Upper lobe of left lung (tissue), 6 donors: ENCODE results near the gene PKNOX2. TPM values are rescaled to one million over a fixed set of nuclear protein-coding genes. Genes with fewer than 3 reads are reported as not detected.
A peak's percentile ranks its signal among the peaks of the same experiment; 100 is the strongest.

Source experiments
- ATAC-seq, 2 donors: fragments of 200-7000 bp; cut with Tn5 transposase; one replicate each; pipeline ENCODE4 v1.9.1; 2022; ENCODE audit warnings: mild to moderate bottlenecking in 2 of 2, moderate library complexity in 2 of 2; ENCODE audit not compliant: low FRiP score in 2 of 2
- DNase-seq, 2 donors: peaks; one replicate each; pipeline ENCODE4 v3.0.0-alpha.2; 2019 to 2020
- H3K27ac ChIP-seq, 4 donors: fragments of 200-600 bp; sonication (generic); one replicate each; pipeline ENCODE4 v1.5.1; 2016 to 2019
- H3K27me3 ChIP-seq, 4 donors: fragments of 200-600 bp; sonication (generic); one replicate each; pipeline ENCODE4 v1.5.1; 2017 to 2019
- H3K36me3 ChIP-seq, 4 donors: fragments of 200-600 bp; sonication (generic); one replicate each; pipeline ENCODE4 v1.5.1; 2016 to 2019
- H3K4me1 ChIP-seq, 4 donors: fragments of 200-600 bp; sonication (generic); one replicate each; pipeline ENCODE4 v1.5.1; 2018 to 2019
- H3K4me3 ChIP-seq, 4 donors: fragments of 200-600 bp; sonication (generic); one replicate each; pipeline ENCODE4 v1.5.1; 2017 to 2019; ENCODE audit warnings: mild to moderate bottlenecking in 2 of 4, moderate library complexity in 1 of 4
- H3K9me3 ChIP-seq, 4 donors: fragments of 200-600 bp; sonication (generic); one replicate each; pipeline ENCODE4 v1.5.1; 2018 to 2019
- CTCF ChIP-seq, 6 experiments: fragments of 450-650 bp in 4 of 6; fragments of 200-600 bp in 2 of 6; sonication (generic) in 2 of 6; IDR thresholded peaks; one replicate each; pipeline ENCODE4 v1.5.1; 2016 to 2019; ENCODE audit warnings: antibody characterized with exemption in 6 of 6
- EP300 ChIP-seq, 4 donors: sonication (generic); formaldehyde crosslinking; IDR thresholded peaks; one replicate each; pipeline ENCODE4 v1.5.1; 2017; ENCODE audit warnings: antibody characterized with exemption in 4 of 4, control low read depth in 2 of 4
- POLR2A ChIP-seq, 4 donors: fragments of 450-650 bp; IDR thresholded peaks; one replicate each; pipeline ENCODE4 v1.5.1; 2016 to 2017; ENCODE audit warnings: antibody characterized with exemption in 4 of 4, mild to moderate bottlenecking in 2 of 4
- POLR2AphosphoS5 ChIP-seq, 2 donors: sonication (generic); formaldehyde crosslinking; IDR thresholded peaks; one replicate each; pipeline ENCODE4 v1.5.1; 2017; ENCODE audit warnings: antibody characterized with exemption in 2 of 2
- WGBS, 2 donors: methylation state at CpG; one replicate each; pipeline ENCODE4 v1.1.5; 2017 to 2018; 5-methylcytosine and 5-hydroxymethylcytosine counted together
- total RNA-seq, 6 donors: library from RNA; depleted of rRNA in 4 of 6; stranded (reverse); fragments of >200 nt in 4 of 6; gene quantifications; one replicate each; pipeline versions ENCODE4 v1.1.0 to v1.2.1, GENCODE V29; 2016 to 2021
- donor health status: DM: no; HTN: no; CAD: no; lungs with moderate emphysema.
- donor health status: DM: no; HTN: yes; CAD: no; lungs with severe emphysema.

Gene PKNOX2
- total RNA-seq, 6 donors from 2014 or later, result 2.9 to 15.5 (median 8.4) TPM

GRCh38 chr11:125166764-125167291, 2.3 kb downstream of the PKNOX2 start:
- Histone ChIP-seq H3K36me3 (no peaks in the 10 kb centered on the region), H3K4me3 (peak overlapping the region in 3 of 4 donors; percentile 48 to 61 (median 61)), H3K4me1 (peaks cover 18 to 29% (median 24%) of the 10 kb centered on the region in 4 donors), H3K27me3 (peaks cover 0 to 24% (median 15%) of the 10 kb centered on the region in 4 donors), H3K9me3 (no peaks in the 10 kb centered on the region), H3K27ac (peak overlapping the region; percentile 80 to 88 (median 86))
- TF ChIP-seq EP300 (IDR thresholded peaks at IDR 0.05) (no peak), POLR2AphosphoS5 (IDR thresholded peaks at IDR 0.05) (no peak), CTCF (IDR thresholded peaks at IDR 0.05) (no peak), POLR2A (IDR thresholded peaks at IDR 0.05) (no peak)
- ATAC-seq (no peak), DNase-seq (no peak)
- WGBS, 2 donors, result 17 to 40% methylated on average over 9 to 15 of the region's 16 CpGs

DNA sequence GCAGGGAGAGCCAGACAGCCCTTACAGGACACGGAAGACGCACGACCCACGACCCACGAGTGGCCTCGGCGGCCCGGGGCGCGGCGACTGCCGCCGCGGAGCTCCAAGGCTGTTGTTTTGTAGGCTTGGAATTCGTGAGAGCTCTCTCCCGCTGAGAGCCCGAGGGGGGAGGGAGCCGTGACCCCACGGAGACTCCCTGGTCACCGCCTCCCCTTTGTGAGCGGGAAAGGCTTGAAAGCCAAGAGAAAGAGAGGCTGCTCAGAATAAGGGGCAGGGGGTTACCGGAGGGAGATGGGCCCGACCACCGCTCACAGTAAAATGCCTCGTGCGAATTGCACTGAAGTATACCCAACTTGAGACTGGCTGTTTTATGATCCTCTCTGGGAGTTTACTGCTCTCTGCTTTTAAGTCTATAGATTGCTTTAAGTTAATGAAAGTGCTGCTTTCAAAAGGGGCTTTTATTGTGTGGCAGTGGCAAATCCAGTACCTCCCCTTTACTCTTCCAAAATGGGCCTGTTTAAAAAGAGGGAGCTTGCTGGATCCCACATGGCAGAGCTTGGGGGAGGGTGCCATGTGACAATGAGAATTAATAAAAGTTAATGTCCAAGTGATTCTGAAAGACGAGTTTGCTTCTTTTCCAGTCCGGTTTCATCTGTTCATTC, 2.9 kb downstream of the PKNOX2 start:
- TF ChIP-seq POLR2AphosphoS5 (IDR thresholded peaks at IDR 0.05), result peak in 1 of 2 donors; percentile 16
- TF ChIP-seq EP300 (IDR thresholded peaks at IDR 0.05), result no peak
- peaks cover 0 to 24% (median 15%) of the 10 kb centered on the region in 4 donors for H3K27me3 ChIP-seq
- ATAC-seq (no peak), DNase-seq (peak in 1 of 2 donors; percentile 83)
- WGBS, 2 donors, result 36 to 53% methylated on average over 12 to 27 of the region's 28 CpGs
- no peaks in the 10 kb centered on the region for H3K36me3 ChIP-seq
- peak overlapping the region; percentile 80 to 88 (median 86) for H3K27ac ChIP-seq
- H3K9me3 ChIP-seq, result no peaks in the 10 kb centered on the region
- peaks cover 18 to 29% (median 24%) of the 10 kb centered on the region in 4 donors for H3K4me1 ChIP-seq
- peak overlapping the region in 3 of 4 donors; percentile 48 to 61 (median 61) for H3K4me3 ChIP-seq

GRCh38 chr11:125167954-125168835, 3.6 kb downstream of the PKNOX2 start:
- H3K9me3 ChIP-seq, result no peaks in the 10 kb centered on the region
- TF ChIP-seq CTCF (IDR thresholded peaks at IDR 0.05), result no peak
- TF ChIP-seq POLR2A (IDR thresholded peaks at IDR 0.05), result no peak
- peak overlapping the region in 1 of 4 donors; percentile 61 for H3K4me3 ChIP-seq
- H3K27ac ChIP-seq, result peak overlapping the region in 3 of 4 donors; percentile 80 to 88 (median 87)
- DNase-seq (no peak), ATAC-seq (no peak)
- no peaks in the 10 kb centered on the region for H3K36me3 ChIP-seq
- peaks cover 0 to 24% (median 15%) of the 10 kb centered on the region in 4 donors for H3K27me3 ChIP-seq
- H3K4me1 ChIP-seq, result peaks cover 18 to 29% (median 24%) of the 10 kb centered on the region in 4 donors
- WGBS, 2 donors, result 65 to 70% methylated on average over 9 of the region's 9 CpGs

- Histone ChIP-seq H3K4me3 (no peak overlapping the region), H3K27me3 (peaks cover 0 to 23% (median 14%) of the 10 kb centered on the region in 4 donors), H3K36me3 (no peaks in the 10 kb centered on the region), H3K9me3 (no peaks in the 10 kb centered on the region), H3K4me1 (peaks cover 17 to 29% (median 24%) of the 10 kb centered on the region in 4 donors), H3K27ac (peak overlapping the region; percentile 48 to 88 (median 62))
- WGBS, 2 donors, result 65 to 69% methylated on average over 14 of the region's 14 CpGs
- TF ChIP-seq EP300 (IDR thresholded peaks at IDR 0.05) (no peak), POLR2A (IDR thresholded peaks at IDR 0.05) (no peak), POLR2AphosphoS5 (IDR thresholded peaks at IDR 0.05) (no peak), CTCF (IDR thresholded peaks at IDR 0.05) (no peak)
- DNase-seq (no peak), ATAC-seq (no peak)
Measured at GRCh38 chr11:125168918-125169456, 4.4 kb downstream of the PKNOX2 start.
